Colonic mucosa (tissue), 4 donors: Measurements from ENCODE around the gene CSRP2. TPM values are rescaled to one million over a fixed set of nuclear protein-coding genes. Genes with fewer than 3 reads are reported as not detected.

Experiments used
- DNase-seq: peaks from one replicate; pipeline ENCODE4 v3.0.0-alpha.2; 2020
- H3K27ac ChIP-seq: fragments of 200-600 bp; one replicate; pipeline ENCODE4 v1.8.0; 2021
- H3K27me3 ChIP-seq: fragments of 200-600 bp; one replicate; pipeline ENCODE4 v1.8.0; 2021
- H3K36me3 ChIP-seq: fragments of 200-600 bp; one replicate; pipeline ENCODE4 v1.8.0; 2021
- H3K4me1 ChIP-seq: fragments of 200-600 bp; one replicate; pipeline ENCODE4 v1.8.0; 2021; ENCODE audit warnings: mild to moderate bottlenecking
- H3K4me3 ChIP-seq: fragments of 200-600 bp; one replicate; pipeline ENCODE4 v1.8.0; 2021
- H3K9ac ChIP-seq, 2 donors: one replicate each; pipeline ENCODE4 v1.7.0; 2013; ENCODE audit warnings: control low read depth in 2 of 2, low read depth in 2 of 2, low read length in 2 of 2
- H3K9me3 ChIP-seq: fragments of 200-600 bp; one replicate; pipeline ENCODE4 v1.8.0; 2021
- CTCF ChIP-seq: fragments of 200-600 bp; IDR thresholded peaks from one replicate; pipeline ENCODE4 v1.8.0; 2022; ENCODE audit warnings: antibody characterized with exemption, mild to moderate bottlenecking
- intact Hi-C: fragments of 100-400 bp; cut with DNase I; formaldehyde crosslinking; loops from one replicate; pipeline ENCODE4 v1.14.1; 2022
- total RNA-seq, 2 donors: library from RNA; stranded (reverse); fragmentation: NEBNext Ultra II Directional in 1 of 2; extraction: Animal tissue kit (Norgen Biotek cat#: 25700) in 1 of 2; gene quantifications; one replicate each; pipeline ENCODE4 v1.2.1, GENCODE V29; 2021
- donor health status: healthy.
- donor health status: DM: no; HTN: no; CAD: no.
- donor health status: DM: no; HTN: no; CAD: no.

Gene CSRP2
- total RNA-seq, 2 donors from 2014 or later: 5.8 to 7.4 TPM

- Histone ChIP-seq H3K36me3 (no peaks in the 10 kb centered on the region), H3K27me3 (no peaks in the 10 kb centered on the region), H3K27ac (no peak overlapping the region), H3K4me3 (no peak overlapping the region), H3K4me1 (no peaks in the 10 kb centered on the region), H3K9me3 (no peaks in the 10 kb centered on the region), H3K9ac (no peak overlapping the region)
- no peak for DNase-seq
- no peak for TF ChIP-seq CTCF
- intact Hi-C loops: no loop called here
Measured at GRCh38 chr12:76921100-76921471, 42.3 kb upstream of the CSRP2 start.

- H3K4me3 ChIP-seq: no peak overlapping the region
Measured at GRCh38 chr12:76920172-76921099, 41.6 kb upstream of the CSRP2 start.

DNA sequence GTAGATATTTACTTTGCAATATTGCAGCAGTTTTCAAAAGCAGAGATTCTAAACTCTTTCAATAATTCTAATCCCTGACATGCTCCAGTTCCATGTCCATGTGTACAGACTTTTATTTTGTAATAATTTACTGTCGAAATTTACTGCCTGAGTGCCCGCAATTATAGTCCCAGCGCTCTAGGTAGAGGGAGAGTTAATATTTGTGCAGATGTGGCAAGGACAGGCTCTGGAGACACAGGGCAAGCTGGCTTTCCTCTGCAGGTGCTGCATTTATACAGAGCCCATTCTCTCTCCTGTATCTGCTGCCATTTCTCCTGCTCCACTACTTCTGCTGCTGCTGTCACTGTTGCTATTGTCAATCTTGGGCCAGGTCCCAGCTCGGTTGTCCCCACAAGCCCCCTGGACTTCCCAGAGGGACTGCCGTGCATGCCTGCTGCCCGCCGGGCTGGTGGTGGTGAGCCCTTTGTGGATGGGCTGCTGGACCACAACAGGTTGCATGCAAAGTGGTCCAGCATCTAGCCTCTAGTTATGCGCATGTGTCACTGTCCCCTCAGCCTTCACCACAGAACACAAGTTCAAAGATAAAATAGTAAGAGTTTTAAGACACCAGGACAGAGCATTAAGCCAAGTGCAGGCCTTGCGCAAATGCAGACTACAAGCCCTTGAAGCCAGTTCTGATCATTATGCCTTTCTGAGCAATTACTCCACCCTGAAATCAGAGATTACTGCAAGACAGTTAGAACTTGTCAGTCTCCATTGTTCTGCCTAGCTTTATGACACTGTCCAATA lies 40.8 kb upstream of the CSRP2 start:
- DNase-seq: no peak
- no peaks in the 10 kb centered on the region for H3K36me3 ChIP-seq
- no peaks in the 10 kb centered on the region for H3K27me3 ChIP-seq
- H3K4me3 ChIP-seq: no peak overlapping the region
- no peak for TF ChIP-seq CTCF
- H3K9me3 ChIP-seq: no peaks in the 10 kb centered on the region
- no peak overlapping the region for H3K27ac ChIP-seq
- H3K9ac ChIP-seq: no peak overlapping the region
- H3K4me1 ChIP-seq: no peaks in the 10 kb centered on the region
- intact Hi-C loops: no loop called here

More at GRCh38 chr12:76920172-76921099, 41.6 kb upstream of the CSRP2 start:
- Histone ChIP-seq H3K27ac (no peak overlapping the region), H3K4me1 (no peaks in the 10 kb centered on the region), H3K36me3 (no peaks in the 10 kb centered on the region), H3K27me3 (no peaks in the 10 kb centered on the region), H3K9ac (no peak overlapping the region), H3K9me3 (no peaks in the 10 kb centered on the region)
- intact Hi-C loops: no loop called here
- DNase-seq: no peak
- no peak for TF ChIP-seq CTCF

- Histone ChIP-seq H3K9ac (no peak overlapping the region), H3K27me3 (no peaks in the 10 kb centered on the region), H3K4me1 (no peaks in the 10 kb centered on the region), H3K36me3 (no peaks in the 10 kb centered on the region), H3K27ac (no peak overlapping the region), H3K4me3 (no peak overlapping the region), H3K9me3 (no peaks in the 10 kb centered on the region)
- intact Hi-C loops: no loop called here
- DNase-seq: no peak
- no peak for TF ChIP-seq CTCF
Measured at GRCh38 chr12:76916170-76916540, 37.3 kb upstream of the CSRP2 start.

GRCh38 chr12:76915361-76916169 lies 36.7 kb upstream of the CSRP2 start:
- no peaks in the 10 kb centered on the region for H3K27me3 ChIP-seq
- H3K4me3 ChIP-seq: no peak overlapping the region
- TF ChIP-seq CTCF: no peak
- H3K4me1 ChIP-seq: no peaks in the 10 kb centered on the region
- intact Hi-C loops: no loop called here
- H3K27ac ChIP-seq: no peak overlapping the region
- no peaks in the 10 kb centered on the region for H3K36me3 ChIP-seq
- DNase-seq: no peak
- H3K9ac ChIP-seq: no peak overlapping the region
- H3K9me3 ChIP-seq: no peaks in the 10 kb centered on the region
